Measurements from ENCODE around the gene PTPRM.

The PTPRM gene

GRCh38 chr18:7760967-7761948 is 194.1 kb downstream of the PTPRM start:
- DNase-seq, result no peak

GRCh38 chr18:7764405-7764804 is 197.3 kb downstream of the PTPRM start:
- no peak for DNase-seq

GRCh38 chr18:7766346-7766745 is 199.2 kb downstream of the PTPRM start:
- no peak for DNase-seq

GRCh38 chr18:7766817-7767216 is 199.7 kb downstream of the PTPRM start:
- DNase-seq, result no peak

- no peak for DNase-seq
Observed at GRCh38 chr18:7770908-7771307, 203.8 kb downstream of the PTPRM start.

GRCh38 chr18:7772510-7772888 is 205.4 kb downstream of the PTPRM start:
- no peak for DNase-seq

- no peak for DNase-seq
Observed at GRCh38 chr18:7772951-7773350, 205.8 kb downstream of the PTPRM start.

- DNase-seq, result peak; percentile 25
Observed at GRCh38 chr18:7775128-7775527, 208.0 kb downstream of the PTPRM start.

GRCh38 chr18:7775843-7776242 is 208.7 kb downstream of the PTPRM start:
- DNase-seq, result peak; percentile 25

- DNase-seq, result no peak
Observed at GRCh38 chr18:7778181-7778580, 211.1 kb downstream of the PTPRM start.

- no peak for DNase-seq
Observed at GRCh38 chr18:7779211-7779610, 212.1 kb downstream of the PTPRM start.

- no peak for DNase-seq
Observed at GRCh38 chr18:7784171-7784570, 217.1 kb downstream of the PTPRM start.

GRCh38 chr18:7786569-7786968 is 219.5 kb downstream of the PTPRM start:
- DNase-seq, result no peak

- peak; percentile 21 for DNase-seq
Observed at GRCh38 chr18:7787339-7787738, 220.2 kb downstream of the PTPRM start.

- DNase-seq, result peak; percentile 43
Observed at GRCh38 chr18:7789856-7790552, 222.9 kb downstream of the PTPRM start.

- DNase-seq, result no peak
Observed at GRCh38 chr18:7793100-7793499, 226.0 kb downstream of the PTPRM start.

- no peak for DNase-seq
Observed at GRCh38 chr18:7803956-7804469, 236.9 kb downstream of the PTPRM start.

GRCh38 chr18:7805096-7805495 is 238.0 kb downstream of the PTPRM start:
- no peak for DNase-seq

- DNase-seq, result no peak
Observed at GRCh38 chr18:7805880-7806279, 238.8 kb downstream of the PTPRM start.

- DNase-seq, result no peak
Observed at GRCh38 chr18:7807936-7808453, 240.9 kb downstream of the PTPRM start.

- no peak for DNase-seq
Observed at GRCh38 chr18:7808992-7809391, 241.9 kb downstream of the PTPRM start.

- DNase-seq, result no peak
Observed at GRCh38 chr18:7809455-7809854, 242.3 kb downstream of the PTPRM start.

GRCh38 chr18:7809978-7810377 is 242.9 kb downstream of the PTPRM start:
- DNase-seq, result no peak
